T-helper 1 cell treated with Interleukin-12 subunit alpha and Interleukin-12 subunit beta and Interleukin-4 antibody, amounts not matched to agents 30 ng/mL and 1 ng/mL, for 36 hours (primary cell): ENCODE results near the gene ATF2. TPM values are rescaled to one million over a fixed set of nuclear protein-coding genes. Genes with fewer than 3 reads are reported as not detected.

Experiments
- intact Hi-C: fragments of 100-400 bp; cut with micrococcal nuclease; formaldehyde crosslinking; loops from one replicate; pipeline ENCODE4 v1.15.1; 2024
- total RNA-seq: library from RNA; stranded (reverse); gene quantifications from 2 replicates; pipeline ENCODE4 v1.2.3, GENCODE V29; 2022

The ATF2 gene
- total RNA-seq, 1 donor from 2014 or later = 62.4 TPM

DNA sequence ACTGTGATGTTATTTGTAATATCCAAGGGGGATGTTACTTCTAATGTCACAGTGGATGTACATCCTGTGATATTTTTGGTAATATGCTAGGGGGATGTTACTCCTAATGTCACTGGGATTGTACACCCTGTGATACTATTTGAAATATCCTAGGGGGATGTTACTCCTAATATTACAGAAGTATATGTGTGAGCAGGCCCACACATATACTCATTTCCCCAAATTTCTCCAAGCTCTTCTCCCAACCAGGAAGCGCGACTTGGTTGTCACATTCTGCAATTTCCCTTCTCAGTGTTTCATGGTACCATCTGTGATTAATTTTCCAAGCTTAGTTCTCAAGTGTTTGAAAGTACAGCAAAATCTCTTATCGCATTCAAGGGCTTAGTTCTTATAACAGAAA is 133.3 kb downstream of the ATF2 start:
- intact Hi-C loops = no loop called here

DNA sequence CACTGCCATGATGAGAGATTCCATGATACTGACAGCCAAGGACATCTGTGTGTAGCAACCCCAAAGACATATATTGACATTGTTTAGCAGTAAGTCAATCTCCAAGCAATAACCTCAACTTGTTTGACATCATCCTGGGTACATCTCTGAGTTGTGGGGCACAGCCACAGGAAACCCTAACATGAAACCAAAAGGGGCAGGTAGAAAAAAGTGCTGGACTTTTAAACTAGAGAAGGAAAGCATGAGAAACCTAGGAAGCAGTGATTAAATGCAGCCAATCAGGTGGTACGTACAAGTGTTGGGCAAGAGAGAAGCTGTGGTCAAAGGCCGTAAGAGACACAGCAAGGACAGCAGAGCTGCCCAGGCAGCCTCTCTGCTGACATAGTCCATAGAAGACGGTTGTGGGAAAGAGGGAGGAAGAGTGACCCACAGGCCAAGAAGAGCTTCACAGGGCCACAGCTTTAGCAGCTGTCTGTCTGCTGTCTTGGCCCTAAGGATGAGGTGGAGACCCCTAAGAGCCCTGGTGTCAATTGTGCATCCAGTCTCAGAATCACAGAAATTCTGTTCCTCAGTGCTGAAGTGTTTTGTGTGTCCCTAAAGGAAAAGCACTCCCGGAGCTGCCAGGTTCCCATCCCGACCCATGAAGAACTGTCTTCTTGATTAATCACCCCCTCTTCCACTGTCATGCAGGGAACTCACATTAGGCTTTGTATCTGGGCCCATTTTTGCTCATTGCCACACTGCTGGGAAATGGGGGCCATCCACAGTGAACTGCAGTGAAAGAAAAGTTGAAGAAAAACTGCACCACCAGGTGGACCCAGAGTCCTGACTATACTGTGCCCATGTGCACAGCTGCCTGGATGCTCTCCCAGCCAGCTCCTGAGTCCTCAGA is 137.4 kb downstream of the ATF2 start:
- intact Hi-C loops = no loop called here

DNA sequence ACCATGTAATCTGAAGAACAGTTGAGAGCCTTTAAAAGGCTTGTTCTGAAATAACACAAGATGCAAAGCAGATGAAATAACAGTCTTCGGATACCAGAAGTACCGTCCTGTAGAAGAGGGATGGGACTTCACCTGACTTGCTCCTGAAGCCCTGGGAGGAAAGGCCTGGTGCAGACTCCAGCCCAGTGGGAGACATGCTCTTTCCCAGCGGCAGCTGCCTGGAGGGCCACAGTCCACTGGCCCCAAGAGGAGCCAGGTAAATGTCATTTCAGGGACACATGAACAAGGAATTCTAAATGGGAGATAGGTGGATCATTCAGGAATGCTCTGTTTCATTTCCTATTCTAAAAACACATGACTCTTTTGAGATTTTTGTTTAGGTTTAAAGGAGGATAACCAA is 140.2 kb downstream of the ATF2 start:
- intact Hi-C loops = no loop called here

DNA sequence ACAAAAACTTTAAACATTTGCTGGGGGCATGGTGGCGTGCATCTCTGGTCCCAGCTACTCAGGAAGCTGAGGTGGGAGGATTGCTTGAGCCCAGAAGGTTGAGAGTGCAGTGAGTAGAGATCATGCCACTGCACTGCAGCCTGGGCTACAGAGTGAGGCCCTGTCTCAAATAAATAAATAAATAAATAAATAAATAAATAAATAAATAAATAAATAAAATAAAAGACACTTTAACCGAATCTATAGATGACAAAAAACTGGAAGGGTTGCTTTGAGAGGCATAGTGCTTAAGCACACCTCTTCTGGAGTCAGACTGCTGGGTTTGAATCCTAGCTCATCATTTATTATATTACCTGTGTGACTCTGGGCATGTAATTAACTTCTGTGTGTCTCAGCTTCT is 141.6 kb downstream of the ATF2 start:
- intact Hi-C loops = no loop called here

DNA sequence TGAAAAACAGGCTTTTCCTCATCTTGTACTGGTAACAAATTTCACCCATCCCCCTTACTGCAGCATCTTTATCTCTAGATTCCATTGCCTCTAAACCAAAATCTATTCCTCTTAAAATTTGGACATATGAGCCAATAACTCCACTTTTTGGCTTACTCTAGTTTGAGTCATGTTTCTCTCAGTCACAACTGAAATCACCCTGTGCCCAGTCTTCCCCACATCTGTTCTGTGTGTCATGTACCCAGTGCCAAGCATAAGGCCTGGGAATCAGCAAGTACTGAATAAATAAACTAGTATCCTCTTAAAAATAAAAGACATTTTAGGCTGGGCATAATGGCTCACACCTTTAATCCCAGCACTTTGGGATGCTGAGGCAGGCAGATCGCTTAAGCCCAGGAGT is 142.1 kb downstream of the ATF2 start:
- intact Hi-C loops = no loop called here

DNA sequence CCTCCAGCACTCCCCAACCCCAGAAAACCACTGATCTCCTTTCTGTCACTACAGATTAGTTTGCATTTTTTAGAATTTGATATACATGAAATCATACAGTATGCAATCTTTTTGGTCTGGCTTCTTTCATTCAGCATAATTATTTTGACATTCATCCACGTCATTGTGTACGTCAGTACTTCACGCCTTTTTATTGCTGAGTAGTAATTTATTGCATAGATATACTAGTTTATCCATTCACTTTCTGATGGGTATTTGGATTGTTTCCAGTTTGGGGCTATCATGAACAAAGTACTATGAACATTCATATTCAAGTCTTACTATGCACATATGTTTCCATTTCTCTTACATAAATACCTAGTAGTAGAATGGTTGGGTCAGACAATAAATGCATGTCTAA is 142.8 kb downstream of the ATF2 start:
- intact Hi-C loops = no loop called here

DNA sequence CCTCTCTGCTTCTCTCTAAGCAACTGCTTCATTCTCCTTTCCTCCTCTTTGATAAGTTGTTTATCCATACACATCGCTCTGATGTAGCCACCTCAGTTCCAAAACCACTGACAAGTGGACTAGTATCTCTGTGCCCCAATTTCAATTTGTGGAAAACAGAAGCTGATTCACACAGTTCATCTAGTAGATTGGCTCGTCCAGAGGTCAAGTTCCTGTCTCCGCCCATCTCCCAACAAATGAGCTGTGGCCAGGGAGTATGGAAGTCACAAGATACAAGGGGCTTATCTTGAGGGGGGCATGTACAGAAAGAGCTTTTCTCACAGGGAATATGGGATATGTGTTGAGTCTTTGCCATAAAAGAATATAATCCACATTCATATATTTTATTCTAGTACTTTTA is 145.1 kb downstream of the ATF2 start:
- intact Hi-C loops = no loop called here

Other genes with a start within 250 kb of the ATF2 start
- 1.8 and 2.0 TPM in 2 replicates for gene CHN1, start 162.8 kb downstream of the ATF2 start, total RNA-seq
- gene ATP5MC3, start 13.5 kb upstream of the ATF2 start, total RNA-seq = 208 and 218 TPM in 2 replicates